ENCODE results near the gene DOCK1. TPM values are rescaled to one million over a fixed set of nuclear protein-coding genes. Genes with fewer than 3 reads are reported as not detected.

Gene DOCK1
- total RNA-seq, 2 donors from 2014 or later = 72.4 to 89.3 TPM

GRCh38 chr10:126917975-126918908 is 13.0 kb downstream of the DOCK1 start:
- Histone ChIP-seq H3K9me3 (ENCODE audit: control insufficient read depth, low read length) (peaks cover 7% of the 10 kb centered on the region), H3K36me3 (ENCODE audit: control insufficient read depth, insufficient read depth, low read length) (peaks cover 24% of the 10 kb centered on the region), H3K4me1 (ENCODE audit: control insufficient read depth, insufficient read depth, low read length) (peaks cover 7% of the 10 kb centered on the region), H3K4me3 (ENCODE audit: low read length) (no peak overlapping the region), H3K9ac (ENCODE audit: extremely low read depth, low read length, poor library complexity, severe bottlenecking) (no peak overlapping the region), H3K27ac (ENCODE audit: low read depth, low read length) (peak overlapping the region; percentile 72), H3K27me3 (ENCODE audit: control insufficient read depth, insufficient read depth, low read length, poor library complexity, severe bottlenecking) (no peaks in the 10 kb centered on the region)
- TF ChIP-seq, protein P1, sequence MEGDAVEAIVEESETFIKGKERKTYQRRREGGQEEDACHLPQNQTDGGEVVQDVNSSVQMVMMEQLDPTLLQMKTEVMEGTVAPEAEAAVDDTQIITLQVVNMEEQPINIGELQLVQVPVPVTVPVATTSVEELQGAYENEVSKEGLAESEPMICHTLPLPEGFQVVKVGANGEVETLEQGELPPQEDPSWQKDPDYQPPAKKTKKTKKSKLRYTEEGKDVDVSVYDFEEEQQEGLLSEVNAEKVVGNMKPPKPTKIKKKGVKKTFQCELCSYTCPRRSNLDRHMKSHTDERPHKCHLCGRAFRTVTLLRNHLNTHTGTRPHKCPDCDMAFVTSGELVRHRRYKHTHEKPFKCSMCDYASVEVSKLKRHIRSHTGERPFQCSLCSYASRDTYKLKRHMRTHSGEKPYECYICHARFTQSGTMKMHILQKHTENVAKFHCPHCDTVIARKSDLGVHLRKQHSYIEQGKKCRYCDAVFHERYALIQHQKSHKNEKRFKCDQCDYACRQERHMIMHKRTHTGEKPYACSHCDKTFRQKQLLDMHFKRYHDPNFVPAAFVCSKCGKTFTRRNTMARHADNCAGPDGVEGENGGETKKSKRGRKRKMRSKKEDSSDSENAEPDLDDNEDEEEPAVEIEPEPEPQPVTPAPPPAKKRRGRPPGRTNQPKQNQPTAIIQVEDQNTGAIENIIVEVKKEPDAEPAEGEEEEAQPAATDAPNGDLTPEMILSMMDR (conservative IDR thresholded peaks at IDR 0.05) = no peak
- no peaks in the 10 kb centered on the region for H3K27me3 Mint-ChIP-seq (ENCODE audit: insufficient read depth)
- H3K36me3 Mint-ChIP-seq (ENCODE audit: low read depth) = peaks cover 50% of the 10 kb centered on the region
- no peak overlapping the region for H3K4me3 Mint-ChIP-seq
- DNase-seq = no peak
- 92 to 93% methylated on average over 24 of the region's 24 CpGs for WGBS, 2 experiments (ENCODE audit: insufficient coverage in 1 of 2, insufficient read length in 1 of 2)
- H3K9me3 Mint-ChIP-seq = peaks cover 10% of the 10 kb centered on the region
- H3K27ac Mint-ChIP-seq = peak overlapping the region; percentile 15
- H3K4me1 Mint-ChIP-seq = peaks cover 22% of the 10 kb centered on the region

DNA sequence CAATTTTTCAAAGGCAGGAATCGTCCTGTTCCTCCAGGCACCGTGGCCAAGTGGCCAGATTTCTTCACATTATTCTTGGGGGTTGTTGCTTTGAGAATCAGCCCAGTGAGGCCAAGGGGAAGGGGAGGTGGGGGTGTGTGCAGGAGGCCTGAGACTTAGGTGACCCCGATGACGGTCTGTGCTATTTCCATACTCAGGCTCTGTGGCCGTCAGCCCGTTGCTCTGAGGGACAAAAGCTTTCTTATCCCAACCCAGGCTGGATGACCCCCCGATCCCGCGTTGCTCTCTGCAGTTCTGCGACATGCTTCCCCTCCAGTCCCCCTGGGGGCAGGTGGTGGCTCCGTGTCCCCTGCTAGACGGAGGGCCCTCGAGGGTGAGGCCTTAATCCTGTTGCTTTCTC is 14.2 kb downstream of the DOCK1 start:
- H3K27ac ChIP-seq (ENCODE audit: low read depth, low read length) = peak overlapping the region; percentile 4
- no peaks in the 10 kb centered on the region for H3K4me1 ChIP-seq (ENCODE audit: control insufficient read depth, insufficient read depth, low read length)
- TF ChIP-seq, protein P1 (conservative IDR thresholded peaks at IDR 0.05) = no peak
- H3K9ac ChIP-seq (ENCODE audit: extremely low read depth, low read length, poor library complexity, severe bottlenecking) = no peak overlapping the region
- Mint-ChIP-seq H3K4me3 (no peak overlapping the region), H3K4me1 (peaks cover 13% of the 10 kb centered on the region), H3K27me3 (ENCODE audit: insufficient read depth) (no peaks in the 10 kb centered on the region), H3K27ac (peak overlapping the region; percentile 74), H3K9me3 (peaks cover 10% of the 10 kb centered on the region), H3K36me3 (ENCODE audit: low read depth) (peaks cover 49% of the 10 kb centered on the region)
- no peak for DNase-seq
- 92 to 96% methylated on average over 9 to 13 of the region's 13 CpGs for WGBS, 2 experiments (ENCODE audit: insufficient coverage in 1 of 2, insufficient read length in 1 of 2)
- no peaks in the 10 kb centered on the region for H3K27me3 ChIP-seq (ENCODE audit: control insufficient read depth, insufficient read depth, low read length, poor library complexity, severe bottlenecking)
- H3K36me3 ChIP-seq (ENCODE audit: control insufficient read depth, insufficient read depth, low read length) = peaks cover 24% of the 10 kb centered on the region
- peaks cover 7% of the 10 kb centered on the region for H3K9me3 ChIP-seq (ENCODE audit: control insufficient read depth, low read length)
- no peak overlapping the region for H3K4me3 ChIP-seq (ENCODE audit: low read length)

DNA sequence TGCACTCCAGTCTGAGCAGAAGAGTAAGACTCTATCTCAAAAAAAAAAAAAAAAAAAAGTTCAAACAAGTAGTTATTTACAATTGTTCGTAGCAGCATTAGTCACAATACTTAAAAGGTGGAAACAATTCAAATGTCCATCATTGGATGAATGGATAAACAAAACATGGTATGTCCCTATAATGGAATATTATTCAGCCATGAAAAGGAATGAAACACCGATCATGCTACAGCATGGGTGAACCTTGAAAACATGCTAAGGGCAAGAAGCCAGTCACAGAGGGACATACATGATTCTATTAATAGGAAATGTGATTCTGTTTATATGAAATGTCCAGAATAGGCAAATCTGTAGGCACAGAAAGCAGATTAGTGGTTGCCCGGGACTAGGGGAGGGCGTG is 15.9 kb downstream of the DOCK1 start:
- H3K36me3 ChIP-seq (ENCODE audit: control insufficient read depth, insufficient read depth, low read length) = peaks cover 17% of the 10 kb centered on the region
- no peak overlapping the region for H3K4me3 ChIP-seq (ENCODE audit: low read length)
- no peak overlapping the region for H3K9ac ChIP-seq (ENCODE audit: extremely low read depth, low read length, poor library complexity, severe bottlenecking)
- Mint-ChIP-seq H3K27me3 (ENCODE audit: insufficient read depth) (no peaks in the 10 kb centered on the region), H3K4me1 (peaks cover 13% of the 10 kb centered on the region), H3K36me3 (ENCODE audit: low read depth) (peaks cover 42% of the 10 kb centered on the region), H3K4me3 (no peak overlapping the region), H3K9me3 (peaks cover 5% of the 10 kb centered on the region), H3K27ac (no peak overlapping the region)
- H3K27ac ChIP-seq (ENCODE audit: low read depth, low read length) = no peak overlapping the region
- no peak for DNase-seq
- TF ChIP-seq, protein P1 (conservative IDR thresholded peaks at IDR 0.05) = no peak
- no peaks in the 10 kb centered on the region for H3K4me1 ChIP-seq (ENCODE audit: control insufficient read depth, insufficient read depth, low read length)
- H3K27me3 ChIP-seq (ENCODE audit: control insufficient read depth, insufficient read depth, low read length, poor library complexity, severe bottlenecking) = no peaks in the 10 kb centered on the region
- H3K9me3 ChIP-seq (ENCODE audit: control insufficient read depth, low read length) = no peaks in the 10 kb centered on the region
- WGBS, 2 experiments (ENCODE audit: insufficient coverage in 1 of 2, insufficient read length in 1 of 2) = 94 to 100% methylated on average over 4 of the region's 4 CpGs

Data from endodermal cell (in vitro differentiated cells).